Liver (tissue), 9 donors: ENCODE measurements around the gene ADK. TPM values are rescaled to one million over a fixed set of nuclear protein-coding genes. Genes with fewer than 3 reads are reported as not detected.

Source experiments
- DNase-seq: peaks from one replicate; pipeline ENCODE4 v3.0.0-alpha.2; 2017; ENCODE audit warnings: low spot score
- H3K27ac ChIP-seq, 2 donors: one replicate each; pipeline ENCODE4 v1.7.0; 2013; ENCODE audit warnings: inconsistent platforms in 2 of 2, low read length in 2 of 2, control low read depth in 1 of 2, low read depth in 1 of 2, mild to moderate bottlenecking in 1 of 2
- H3K27me3 ChIP-seq, 4 donors: one replicate each; pipeline versions ENCODE4 v1.6.1 to v1.7.0; 2013; ENCODE audit warnings: low read length in 3 of 4, inconsistent platforms in 1 of 4, mild to moderate bottlenecking in 1 of 4, moderate library complexity in 1 of 4; ENCODE audit not compliant: control insufficient read depth in 4 of 4, insufficient read depth in 4 of 4
- H3K36me3 ChIP-seq, 4 donors: one replicate each; pipeline versions ENCODE4 v1.6.1 to v1.7.0; 2013; ENCODE audit warnings: low read length in 3 of 4, mild to moderate bottlenecking in 3 of 4, low read depth in 1 of 4, moderate library complexity in 1 of 4; ENCODE audit not compliant: control insufficient read depth in 4 of 4, insufficient read depth in 3 of 4
- H3K4me1 ChIP-seq, 4 donors: one replicate each; pipeline versions ENCODE4 v1.6.1 to v1.7.0; 2013; ENCODE audit warnings: low read length in 3 of 4, mild to moderate bottlenecking in 3 of 4, moderate library complexity in 1 of 4; ENCODE audit not compliant: control insufficient read depth in 4 of 4, insufficient read depth in 4 of 4
- H3K4me3 ChIP-seq, 3 donors: one replicate each; pipeline versions ENCODE4 v1.6.1 to v1.7.0; 2013; ENCODE audit warnings: low read length in 3 of 3, control low read depth in 1 of 3, low read depth in 1 of 3, mild to moderate bottlenecking in 1 of 3
- H3K9ac ChIP-seq, 2 donors: one replicate each; pipeline ENCODE4 v1.7.0; 2013; ENCODE audit warnings: low read length in 2 of 2, mild to moderate bottlenecking in 2 of 2, moderate library complexity in 2 of 2, control low read depth in 1 of 2, low read depth in 1 of 2
- H3K9me3 ChIP-seq, 4 donors: one replicate each; pipeline versions ENCODE4 v1.6.1 to v1.7.0; 2013; ENCODE audit warnings: low read length in 3 of 4; ENCODE audit not compliant: control insufficient read depth in 4 of 4
- EGR1 ChIP-seq, 2 donors: IDR thresholded peaks; 2 replicates each; pipeline ENCODE4 v1.6.1; 2016 to 2018; ENCODE audit warnings: antibody characterized with exemption in 2 of 2, low read depth in 2 of 2
- FOXA2 ChIP-seq: IDR thresholded peaks from 2 replicates; pipeline ENCODE4 v1.6.1; 2016; ENCODE audit warnings: antibody characterized with exemption
- GABPA ChIP-seq, 2 donors: IDR thresholded peaks in 1 of 2; conservative IDR thresholded peaks in 1 of 2; 2 replicates each; pipeline ENCODE4 v1.6.1; 2016; ENCODE audit warnings: antibody characterized with exemption in 2 of 2, mild to moderate bottlenecking in 1 of 2, moderate library complexity in 1 of 2
- HNF4G ChIP-seq: IDR thresholded peaks from 2 replicates; pipeline ENCODE4 v1.6.1; 2016; ENCODE audit warnings: antibody characterized with exemption
- JUND ChIP-seq, 2 donors: IDR thresholded peaks; 2 replicates each; pipeline ENCODE4 v1.6.1; 2016; ENCODE audit warnings: antibody characterized with exemption in 2 of 2
- NR2F2 ChIP-seq: IDR thresholded peaks from 2 replicates; pipeline ENCODE4 v1.6.1; 2016; ENCODE audit warnings: antibody characterized with exemption
- RAD21 ChIP-seq, 2 donors: IDR thresholded peaks; 2 replicates each; pipeline ENCODE4 v1.6.1; 2016; ENCODE audit warnings: antibody characterized with exemption in 2 of 2, mild to moderate bottlenecking in 2 of 2
- RXRA ChIP-seq, 2 donors: IDR thresholded peaks; 2 replicates each; pipeline ENCODE4 v1.6.1; 2017 to 2018; ENCODE audit warnings: antibody characterized with exemption in 2 of 2, mild to moderate bottlenecking in 1 of 2
- SP1 ChIP-seq: IDR thresholded peaks from 2 replicates; pipeline ENCODE4 v1.6.1; 2018; ENCODE audit warnings: antibody characterized with exemption, mild to moderate bottlenecking
- TAF1 ChIP-seq: conservative IDR thresholded peaks from 2 replicates; pipeline ENCODE4 v1.6.1; 2016; ENCODE audit warnings: antibody characterized with exemption, mild to moderate bottlenecking
- YY1 ChIP-seq: IDR thresholded peaks from 2 replicates; pipeline ENCODE4 v1.6.1; 2016; ENCODE audit warnings: antibody characterized with exemption, mild to moderate bottlenecking
- WGBS: extraction: QIAGEN DNeasy Blood & Tissue Kit; methylation state at CpG from one replicate; pipeline ENCODE4 v1.1.7; 2013; 5-methylcytosine and 5-hydroxymethylcytosine counted together
- polyA plus RNA-seq, 2 donors: library from polyadenylated mRNA; stranded (reverse) in 1 of 2; unstranded in 1 of 2; fragments of 200-250 nt in 1 of 2; fragments of >200 nt in 1 of 2; fragmentation: Nextera tagmentation in 1 of 2; extraction: Ambion mirVana in 1 of 2; gene quantifications; one replicate each; pipeline versions ENCODE4 v1.2.1 to v1.2.3, GENCODE V29; 2013 to 2015
- total RNA-seq, 2 donors: library from RNA; depleted of rRNA; stranded (reverse); fragments of >200 nt; gene quantifications; one replicate each; pipeline ENCODE4 v1.2.3, GENCODE V29; 2014
- TF ChIP-seq, protein P1 (sequence below): fragments of 150-350 bp; IDR thresholded peaks from 2 replicates; pipeline ENCODE4 v1.5.1; 2017; ENCODE audit warnings: improper control_type of control experiment, low read depth, low read length; ENCODE audit not compliant: missing input control
- TF ChIP-seq, protein P2 (sequence below): IDR thresholded peaks from 2 replicates; pipeline ENCODE4 v1.6.1; 2016; ENCODE audit warnings: antibody characterized with exemption
- TF ChIP-seq, protein P3 (sequence below): IDR thresholded peaks from 2 replicates; pipeline ENCODE4 v1.6.1; 2016; ENCODE audit warnings: antibody characterized with exemption
- TF ChIP-seq, protein P4 (sequence below): IDR thresholded peaks from 2 replicates; pipeline ENCODE4 v1.6.1; 2016; ENCODE audit warnings: antibody characterized with exemption
- TF ChIP-seq, protein P5 (sequence below): IDR thresholded peaks from 2 replicates; pipeline ENCODE4 v1.6.1; 2016; ENCODE audit warnings: antibody characterized with exemption, mild to moderate bottlenecking
- donor health status: healthy.
- donor health status: healthy.
- donor health status: healthy.
- donor health status: healthy.
- donor health status: healthy.

Gene ADK
- total and polyA plus RNA-seq, 4 donors, result 18.0 to 110 (median 65.5) TPM

DNA sequence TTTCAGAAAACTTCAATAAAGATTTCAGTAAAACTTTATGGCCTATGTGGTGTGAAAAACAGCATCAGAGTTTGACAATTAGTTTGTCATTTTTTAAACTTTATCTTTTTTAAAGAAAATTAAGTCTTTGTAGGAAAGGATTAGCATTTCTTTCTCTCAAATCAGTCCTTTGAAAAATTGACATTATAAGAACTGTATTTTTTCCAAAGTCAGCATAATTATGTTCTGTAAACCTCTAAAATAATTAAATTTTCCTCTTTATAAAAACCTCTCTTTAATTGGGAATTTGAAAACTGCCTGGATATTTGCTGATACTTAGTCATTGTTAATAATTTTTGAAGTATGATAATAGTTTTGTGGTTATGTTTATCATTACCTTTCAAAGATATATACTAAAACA, 448.7 kb downstream of the ADK start:
- Histone ChIP-seq H3K36me3 (peaks cover 0 to 5% (median 0%) of the 10 kb centered on the region in 4 donors), H3K9ac (no peak overlapping the region), H3K27me3 (no peaks in the 10 kb centered on the region), H3K9me3 (no peaks in the 10 kb centered on the region), H3K4me3 (no peak overlapping the region), H3K4me1 (peaks cover 0 to 5% (median 2%) of the 10 kb centered on the region in 4 donors), H3K27ac (peak overlapping the region in 1 of 2 donors; percentile 68)
- TF ChIP-seq, protein P1, sequence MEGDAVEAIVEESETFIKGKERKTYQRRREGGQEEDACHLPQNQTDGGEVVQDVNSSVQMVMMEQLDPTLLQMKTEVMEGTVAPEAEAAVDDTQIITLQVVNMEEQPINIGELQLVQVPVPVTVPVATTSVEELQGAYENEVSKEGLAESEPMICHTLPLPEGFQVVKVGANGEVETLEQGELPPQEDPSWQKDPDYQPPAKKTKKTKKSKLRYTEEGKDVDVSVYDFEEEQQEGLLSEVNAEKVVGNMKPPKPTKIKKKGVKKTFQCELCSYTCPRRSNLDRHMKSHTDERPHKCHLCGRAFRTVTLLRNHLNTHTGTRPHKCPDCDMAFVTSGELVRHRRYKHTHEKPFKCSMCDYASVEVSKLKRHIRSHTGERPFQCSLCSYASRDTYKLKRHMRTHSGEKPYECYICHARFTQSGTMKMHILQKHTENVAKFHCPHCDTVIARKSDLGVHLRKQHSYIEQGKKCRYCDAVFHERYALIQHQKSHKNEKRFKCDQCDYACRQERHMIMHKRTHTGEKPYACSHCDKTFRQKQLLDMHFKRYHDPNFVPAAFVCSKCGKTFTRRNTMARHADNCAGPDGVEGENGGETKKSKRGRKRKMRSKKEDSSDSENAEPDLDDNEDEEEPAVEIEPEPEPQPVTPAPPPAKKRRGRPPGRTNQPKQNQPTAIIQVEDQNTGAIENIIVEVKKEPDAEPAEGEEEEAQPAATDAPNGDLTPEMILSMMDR, result no peak
- no peak for TF ChIP-seq EGR1 (IDR thresholded peaks at IDR 0.05; ENCODE audit: low read depth in 2 of 2)
- TF ChIP-seq RXRA (IDR thresholded peaks at IDR 0.05), result no peak
- TF ChIP-seq YY1, result no peak
- TF ChIP-seq SP1, result no peak
- no peak for TF ChIP-seq GABPA (IDR thresholded peaks at IDR 0.05 in 1 of 2, conservative IDR thresholded peaks at IDR 0.05 in 1 of 2)
- TF ChIP-seq, protein P2, sequence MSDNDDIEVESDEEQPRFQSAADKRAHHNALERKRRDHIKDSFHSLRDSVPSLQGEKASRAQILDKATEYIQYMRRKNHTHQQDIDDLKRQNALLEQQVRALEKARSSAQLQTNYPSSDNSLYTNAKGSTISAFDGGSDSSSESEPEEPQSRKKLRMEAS, result no peak
- TF ChIP-seq FOXA2, result no peak
- TF ChIP-seq JUND (IDR thresholded peaks at IDR 0.05), result no peak
- TF ChIP-seq TAF1, result no peak
- TF ChIP-seq, protein P3, sequence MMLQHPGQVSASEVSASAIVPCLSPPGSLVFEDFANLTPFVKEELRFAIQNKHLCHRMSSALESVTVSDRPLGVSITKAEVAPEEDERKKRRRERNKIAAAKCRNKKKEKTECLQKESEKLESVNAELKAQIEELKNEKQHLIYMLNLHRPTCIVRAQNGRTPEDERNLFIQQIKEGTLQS, result no peak
- TF ChIP-seq, protein P4, sequence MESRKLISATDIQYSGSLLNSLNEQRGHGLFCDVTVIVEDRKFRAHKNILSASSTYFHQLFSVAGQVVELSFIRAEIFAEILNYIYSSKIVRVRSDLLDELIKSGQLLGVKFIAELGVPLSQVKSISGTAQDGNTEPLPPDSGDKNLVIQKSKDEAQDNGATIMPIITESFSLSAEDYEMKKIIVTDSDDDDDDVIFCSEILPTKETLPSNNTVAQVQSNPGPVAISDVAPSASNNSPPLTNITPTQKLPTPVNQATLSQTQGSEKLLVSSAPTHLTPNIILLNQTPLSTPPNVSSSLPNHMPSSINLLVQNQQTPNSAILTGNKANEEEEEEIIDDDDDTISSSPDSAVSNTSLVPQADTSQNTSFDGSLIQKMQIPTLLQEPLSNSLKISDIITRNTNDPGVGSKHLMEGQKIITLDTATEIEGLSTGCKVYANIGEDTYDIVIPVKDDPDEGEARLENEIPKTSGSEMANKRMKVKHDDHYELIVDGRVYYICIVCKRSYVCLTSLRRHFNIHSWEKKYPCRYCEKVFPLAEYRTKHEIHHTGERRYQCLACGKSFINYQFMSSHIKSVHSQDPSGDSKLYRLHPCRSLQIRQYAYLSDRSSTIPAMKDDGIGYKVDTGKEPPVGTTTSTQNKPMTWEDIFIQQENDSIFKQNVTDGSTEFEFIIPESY, result no peak
- no peak for TF ChIP-seq NR2F2
- no peak for TF ChIP-seq RAD21 (IDR thresholded peaks at IDR 0.05)
- TF ChIP-seq HNF4G, result no peak
- TF ChIP-seq, protein P5, sequence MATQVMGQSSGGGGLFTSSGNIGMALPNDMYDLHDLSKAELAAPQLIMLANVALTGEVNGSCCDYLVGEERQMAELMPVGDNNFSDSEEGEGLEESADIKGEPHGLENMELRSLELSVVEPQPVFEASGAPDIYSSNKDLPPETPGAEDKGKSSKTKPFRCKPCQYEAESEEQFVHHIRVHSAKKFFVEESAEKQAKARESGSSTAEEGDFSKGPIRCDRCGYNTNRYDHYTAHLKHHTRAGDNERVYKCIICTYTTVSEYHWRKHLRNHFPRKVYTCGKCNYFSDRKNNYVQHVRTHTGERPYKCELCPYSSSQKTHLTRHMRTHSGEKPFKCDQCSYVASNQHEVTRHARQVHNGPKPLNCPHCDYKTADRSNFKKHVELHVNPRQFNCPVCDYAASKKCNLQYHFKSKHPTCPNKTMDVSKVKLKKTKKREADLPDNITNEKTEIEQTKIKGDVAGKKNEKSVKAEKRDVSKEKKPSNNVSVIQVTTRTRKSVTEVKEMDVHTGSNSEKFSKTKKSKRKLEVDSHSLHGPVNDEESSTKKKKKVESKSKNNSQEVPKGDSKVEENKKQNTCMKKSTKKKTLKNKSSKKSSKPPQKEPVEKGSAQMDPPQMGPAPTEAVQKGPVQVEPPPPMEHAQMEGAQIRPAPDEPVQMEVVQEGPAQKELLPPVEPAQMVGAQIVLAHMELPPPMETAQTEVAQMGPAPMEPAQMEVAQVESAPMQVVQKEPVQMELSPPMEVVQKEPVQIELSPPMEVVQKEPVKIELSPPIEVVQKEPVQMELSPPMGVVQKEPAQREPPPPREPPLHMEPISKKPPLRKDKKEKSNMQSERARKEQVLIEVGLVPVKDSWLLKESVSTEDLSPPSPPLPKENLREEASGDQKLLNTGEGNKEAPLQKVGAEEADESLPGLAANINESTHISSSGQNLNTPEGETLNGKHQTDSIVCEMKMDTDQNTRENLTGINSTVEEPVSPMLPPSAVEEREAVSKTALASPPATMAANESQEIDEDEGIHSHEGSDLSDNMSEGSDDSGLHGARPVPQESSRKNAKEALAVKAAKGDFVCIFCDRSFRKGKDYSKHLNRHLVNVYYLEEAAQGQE, result no peak
- no peak for DNase-seq

DNA sequence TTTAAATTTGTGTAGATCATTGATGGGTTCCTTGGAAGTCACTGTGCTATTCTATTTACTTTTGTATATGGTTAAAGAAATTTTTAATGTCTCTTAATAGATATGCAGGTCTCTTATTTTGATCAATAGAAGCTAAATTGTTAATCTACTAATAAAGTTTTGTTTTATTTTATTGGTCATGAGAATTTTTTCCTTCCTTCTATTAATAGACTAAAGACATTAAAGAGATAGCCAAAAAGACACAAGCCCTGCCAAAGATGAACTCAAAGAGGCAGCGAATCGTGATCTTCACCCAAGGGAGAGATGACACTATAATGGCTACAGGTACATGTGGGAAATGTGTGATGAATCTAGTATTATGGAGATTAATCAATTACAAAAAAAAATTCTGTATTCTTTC, 449.1 kb downstream of the ADK start:
- H3K27ac ChIP-seq, result no peak overlapping the region
- TF ChIP-seq, protein P4, result no peak
- TF ChIP-seq NR2F2, result no peak
- peaks cover 0 to 5% (median 2%) of the 10 kb centered on the region in 4 donors for H3K4me1 ChIP-seq
- H3K9me3 ChIP-seq, result no peaks in the 10 kb centered on the region
- H3K9ac ChIP-seq, result no peak overlapping the region
- H3K4me3 ChIP-seq, result no peak overlapping the region
- WGBS, result 88% methylated on average over 2 of the region's 2 CpGs
- DNase-seq, result no peak
- no peaks in the 10 kb centered on the region for H3K27me3 ChIP-seq
- peaks cover 0 to 5% (median 0%) of the 10 kb centered on the region in 4 donors for H3K36me3 ChIP-seq
